ENCODE data around the gene RNF130. TPM values are rescaled to one million over a fixed set of nuclear protein-coding genes. Genes with fewer than 3 reads are reported as not detected.

RNF130 gene
- total RNA-seq, 1 donor from 2014 or later = 67.3 TPM

DNA sequence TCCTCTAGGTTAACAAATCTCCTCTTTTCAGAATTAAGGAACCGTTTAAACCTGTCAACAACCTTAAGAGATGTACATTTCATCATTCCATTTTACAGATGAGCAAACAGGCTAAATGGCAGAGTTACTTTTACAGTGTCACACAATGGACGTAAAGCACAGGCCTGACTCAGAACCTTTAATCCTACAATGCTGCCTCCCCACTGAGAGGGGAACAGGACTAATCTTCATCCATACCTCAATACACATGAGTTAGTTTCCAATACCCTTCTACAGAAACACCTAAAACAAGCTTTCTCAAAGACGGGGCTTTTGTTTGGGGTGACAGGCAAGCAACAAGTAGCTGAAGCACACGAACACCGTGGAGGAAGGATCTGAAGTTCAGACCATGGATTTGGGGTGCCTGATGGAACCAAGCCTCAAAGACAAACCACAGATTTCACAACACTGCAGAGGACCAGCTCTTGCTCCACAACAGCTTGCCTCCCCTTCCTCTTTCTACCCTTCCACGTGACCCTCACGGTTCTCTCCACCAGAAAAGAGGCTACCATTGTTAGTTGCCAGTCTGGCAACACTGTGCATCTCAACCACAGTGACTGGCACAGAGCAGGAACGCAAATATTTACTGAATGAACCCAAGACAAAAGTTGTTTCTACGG, 1.8 kb downstream of the RNF130 start:
- peaks cover 12% of the 10 kb centered on the region for H3K27me3 Mint-ChIP-seq (ENCODE audit: unreplicated experiment)
- H3K27ac Mint-ChIP-seq (ENCODE audit: unreplicated experiment) = no peak overlapping the region
- TF ChIP-seq, protein P1, sequence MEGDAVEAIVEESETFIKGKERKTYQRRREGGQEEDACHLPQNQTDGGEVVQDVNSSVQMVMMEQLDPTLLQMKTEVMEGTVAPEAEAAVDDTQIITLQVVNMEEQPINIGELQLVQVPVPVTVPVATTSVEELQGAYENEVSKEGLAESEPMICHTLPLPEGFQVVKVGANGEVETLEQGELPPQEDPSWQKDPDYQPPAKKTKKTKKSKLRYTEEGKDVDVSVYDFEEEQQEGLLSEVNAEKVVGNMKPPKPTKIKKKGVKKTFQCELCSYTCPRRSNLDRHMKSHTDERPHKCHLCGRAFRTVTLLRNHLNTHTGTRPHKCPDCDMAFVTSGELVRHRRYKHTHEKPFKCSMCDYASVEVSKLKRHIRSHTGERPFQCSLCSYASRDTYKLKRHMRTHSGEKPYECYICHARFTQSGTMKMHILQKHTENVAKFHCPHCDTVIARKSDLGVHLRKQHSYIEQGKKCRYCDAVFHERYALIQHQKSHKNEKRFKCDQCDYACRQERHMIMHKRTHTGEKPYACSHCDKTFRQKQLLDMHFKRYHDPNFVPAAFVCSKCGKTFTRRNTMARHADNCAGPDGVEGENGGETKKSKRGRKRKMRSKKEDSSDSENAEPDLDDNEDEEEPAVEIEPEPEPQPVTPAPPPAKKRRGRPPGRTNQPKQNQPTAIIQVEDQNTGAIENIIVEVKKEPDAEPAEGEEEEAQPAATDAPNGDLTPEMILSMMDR (IDR thresholded peaks at IDR 0.05; ENCODE audit: unreplicated experiment) = no peak
- peak overlapping the region; percentile 98 for H3K4me3 Mint-ChIP-seq (ENCODE audit: unreplicated experiment)
- peaks cover 8% of the 10 kb centered on the region for H3K36me3 Mint-ChIP-seq (ENCODE audit: low read depth, unreplicated experiment)
- no peaks in the 10 kb centered on the region for H3K9me3 Mint-ChIP-seq (ENCODE audit: unreplicated experiment)
- H3K4me1 Mint-ChIP-seq (ENCODE audit: unreplicated experiment) = peaks cover 20% of the 10 kb centered on the region
- no peak for DNase-seq (ENCODE audit: low spot score)

DNA sequence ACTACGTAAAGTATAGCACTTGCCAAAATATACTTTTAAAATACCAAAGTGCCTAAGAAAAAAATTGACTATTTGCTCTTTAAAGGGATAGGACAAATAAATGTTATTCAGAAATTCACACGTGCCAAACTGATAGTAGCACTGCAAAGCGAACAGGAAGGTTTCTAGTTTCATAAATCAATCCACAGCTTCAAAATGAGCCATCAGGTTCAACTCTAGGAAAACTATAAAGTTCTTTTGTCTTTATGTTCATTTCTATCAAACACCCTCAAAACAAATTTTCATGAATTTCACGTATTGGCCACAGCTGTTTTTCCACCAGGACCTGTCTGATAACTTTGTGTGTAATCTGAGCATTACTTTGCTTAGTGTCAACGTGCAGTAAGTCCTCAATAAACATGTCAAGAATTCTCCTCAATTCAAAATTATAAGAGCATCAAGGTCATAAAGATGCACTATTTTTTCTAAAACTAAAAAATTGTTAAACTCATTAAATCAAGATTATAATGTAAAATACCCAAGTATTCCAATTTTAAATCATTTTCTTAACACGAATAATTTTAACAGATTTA, 3.0 kb downstream of the RNF130 start:
- no peak for DNase-seq (ENCODE audit: low spot score)
- H3K9me3 Mint-ChIP-seq (ENCODE audit: unreplicated experiment) = no peaks in the 10 kb centered on the region
- peaks cover 20% of the 10 kb centered on the region for H3K4me1 Mint-ChIP-seq (ENCODE audit: unreplicated experiment)
- TF ChIP-seq, protein P1 (IDR thresholded peaks at IDR 0.05; ENCODE audit: unreplicated experiment) = no peak
- no peak overlapping the region for H3K4me3 Mint-ChIP-seq (ENCODE audit: unreplicated experiment)
- peaks cover 8% of the 10 kb centered on the region for H3K36me3 Mint-ChIP-seq (ENCODE audit: low read depth, unreplicated experiment)
- H3K27ac Mint-ChIP-seq (ENCODE audit: unreplicated experiment) = no peak overlapping the region
- H3K27me3 Mint-ChIP-seq (ENCODE audit: unreplicated experiment) = peaks cover 9% of the 10 kb centered on the region

DNA sequence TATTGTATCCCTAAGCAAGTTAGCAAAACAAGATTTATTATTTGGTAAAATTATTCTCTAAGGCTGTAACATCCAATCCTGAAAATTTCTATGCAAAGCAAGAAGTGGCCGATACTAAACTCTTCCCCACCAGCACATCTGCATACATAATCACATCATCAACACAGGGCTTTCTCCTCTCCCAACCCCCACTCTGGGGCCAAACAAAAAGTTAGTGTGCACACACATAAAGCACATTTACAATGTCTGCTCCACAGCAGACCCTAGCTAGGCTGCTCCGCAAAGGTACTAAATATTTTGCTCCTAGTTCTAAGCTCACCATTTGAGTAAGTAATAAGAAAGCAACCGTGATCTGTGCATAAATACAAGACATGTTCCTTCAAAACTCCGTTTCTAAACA, 3.6 kb downstream of the RNF130 start:
- TF ChIP-seq, protein P1 (IDR thresholded peaks at IDR 0.05; ENCODE audit: unreplicated experiment) = no peak
- Mint-ChIP-seq H3K4me1 (ENCODE audit: unreplicated experiment) (peaks cover 20% of the 10 kb centered on the region), H3K9me3 (ENCODE audit: unreplicated experiment) (no peaks in the 10 kb centered on the region), H3K27ac (ENCODE audit: unreplicated experiment) (no peak overlapping the region), H3K4me3 (ENCODE audit: unreplicated experiment) (no peak overlapping the region), H3K27me3 (ENCODE audit: unreplicated experiment) (peaks cover 7% of the 10 kb centered on the region), H3K36me3 (ENCODE audit: low read depth, unreplicated experiment) (peaks cover 8% of the 10 kb centered on the region)
- DNase-seq (ENCODE audit: low spot score) = no peak

DNA sequence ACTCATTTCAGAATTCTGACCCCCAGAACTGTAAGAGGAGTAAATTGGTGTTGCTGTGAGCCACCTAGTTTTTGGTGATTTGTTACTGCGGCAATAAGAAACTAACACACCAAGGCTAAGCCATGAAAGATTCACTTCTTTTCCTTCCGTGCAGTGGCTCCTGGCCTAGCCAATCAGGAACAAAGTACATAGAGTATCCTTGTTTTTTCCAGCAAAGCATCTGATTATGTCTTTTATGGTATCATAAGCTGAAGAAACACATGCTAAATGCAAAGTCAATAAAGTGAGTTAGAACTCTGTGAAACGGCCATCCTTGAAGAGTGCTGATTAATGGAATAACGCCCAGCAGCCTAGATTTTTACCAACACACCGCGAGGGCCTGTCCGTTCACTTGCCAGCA, 11.4 kb downstream of the RNF130 start:
- Mint-ChIP-seq H3K27me3 (ENCODE audit: unreplicated experiment) (no peaks in the 10 kb centered on the region), H3K4me1 (ENCODE audit: unreplicated experiment) (peaks cover 26% of the 10 kb centered on the region), H3K27ac (ENCODE audit: unreplicated experiment) (no peak overlapping the region), H3K9me3 (ENCODE audit: unreplicated experiment) (no peaks in the 10 kb centered on the region), H3K36me3 (ENCODE audit: low read depth, unreplicated experiment) (peaks cover 15% of the 10 kb centered on the region), H3K4me3 (ENCODE audit: unreplicated experiment) (no peak overlapping the region)
- no peak for DNase-seq (ENCODE audit: low spot score)
- TF ChIP-seq, protein P1 (IDR thresholded peaks at IDR 0.05; ENCODE audit: unreplicated experiment) = no peak

DNA sequence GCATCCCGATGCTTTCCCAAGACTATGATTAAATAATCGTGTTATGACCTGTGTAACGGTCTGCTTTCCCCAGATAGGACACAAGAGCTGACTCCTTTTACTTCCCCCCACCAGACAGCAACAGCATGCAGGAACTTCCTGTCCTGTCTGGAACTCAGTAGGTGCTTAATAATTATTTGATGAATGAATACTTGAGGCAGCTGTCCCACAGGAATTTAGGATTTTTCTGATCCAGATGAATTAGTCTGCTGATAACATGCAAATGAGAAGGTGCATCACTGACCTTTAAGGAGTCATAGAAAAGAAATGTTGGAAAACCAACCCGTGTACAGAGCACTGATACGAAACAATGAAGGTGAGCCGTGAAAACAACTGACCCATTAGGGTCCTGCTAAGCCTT, 12.2 kb downstream of the RNF130 start:
- Mint-ChIP-seq H3K27me3 (ENCODE audit: unreplicated experiment) (no peaks in the 10 kb centered on the region), H3K4me1 (ENCODE audit: unreplicated experiment) (peaks cover 27% of the 10 kb centered on the region), H3K27ac (ENCODE audit: unreplicated experiment) (peak overlapping the region; percentile 30), H3K4me3 (ENCODE audit: unreplicated experiment) (no peak overlapping the region), H3K36me3 (ENCODE audit: low read depth, unreplicated experiment) (peaks cover 15% of the 10 kb centered on the region), H3K9me3 (ENCODE audit: unreplicated experiment) (no peaks in the 10 kb centered on the region)
- DNase-seq (ENCODE audit: low spot score) = no peak
- TF ChIP-seq, protein P1 (IDR thresholded peaks at IDR 0.05; ENCODE audit: unreplicated experiment) = no peak
